Adrenal gland (tissue), 12 donors: Measurements from ENCODE around the gene NKAIN2. TPM values are rescaled to one million over a fixed set of nuclear protein-coding genes. Genes with fewer than 3 reads are reported as not detected.

ENCODE experiments used
- DNase-seq, 7 donors: peaks; one replicate each; pipeline ENCODE4 v3.0.0-alpha.2; 2019 to 2020
- H3K27ac ChIP-seq, 5 donors: fragments of 200-600 bp; sonication (generic) in 4 of 5; 1 replicate in 3 of 5; 2 replicates in 2 of 5; pipeline versions ENCODE4 v1.5.1 to v1.8.0; 2016 to 2020; ENCODE audit warnings: mild to moderate bottlenecking in 1 of 5
- H3K27me3 ChIP-seq: fragments of 200-600 bp; 2 replicates; pipeline ENCODE4 v1.8.0; 2021
- H3K36me3 ChIP-seq, 2 donors: fragments of 200-600 bp; replicated peaks in 1 of 2; 1 replicate in 1 of 2; 2 replicates in 1 of 2; pipeline versions ENCODE4 v1.5.1 to v1.8.0; 2018 to 2022
- H3K4me1 ChIP-seq, 2 donors: fragments of 200-600 bp; replicated peaks in 1 of 2; 1 replicate in 1 of 2; 2 replicates in 1 of 2; pipeline versions ENCODE4 v1.5.1 to v1.8.0; 2018 to 2021
- H3K4me3 ChIP-seq, 4 donors: fragments of 200-600 bp; sonication (generic) in 3 of 4; one replicate each; pipeline ENCODE4 v1.5.1; 2016 to 2018
- H3K9me3 ChIP-seq, 3 donors: fragments of 200-600 bp; sonication (generic) in 1 of 3; replicated peaks in 1 of 3; 1 replicate in 2 of 3; 2 replicates in 1 of 3; pipeline versions ENCODE4 v1.5.1 to v1.8.0; 2016 to 2021
- POLR2A ChIP-seq, 2 donors: fragments of 450-650 bp; IDR thresholded peaks; one replicate each; pipeline ENCODE4 v1.6.1; 2017; ENCODE audit warnings: antibody characterized with exemption in 2 of 2, mild to moderate bottlenecking in 2 of 2, moderate library complexity in 1 of 2
- WGBS, 4 donors: extraction: QIAGEN DNeasy Blood & Tissue Kit in 2 of 4; methylation state at CpG; one replicate each; pipeline versions ENCODE4 v1.1.5 to v1.1.7; 2013 to 2017; 5-methylcytosine and 5-hydroxymethylcytosine counted together
- intact Hi-C, 2 donors: fragments of 100-400 bp; cut with DNase I; formaldehyde crosslinking; loops; one replicate each; pipeline versions ENCODE4 v1.14.1 to v1.15.0; 2022 to 2023
- polyA plus RNA-seq, 3 donors: library from polyadenylated mRNA; stranded (reverse); fragments of 200-250 nt in 2 of 3; fragments of 350-450 nt in 1 of 3; fragmentation: Illumina TruSeq in 1 of 3; extraction: RNeasy Lipid Tissue Mini Kit (QIAGEN cat#74804) in 1 of 3; gene quantifications; one replicate each; pipeline ENCODE4 v1.2.3, GENCODE V29; 2013 to 2014
- total RNA-seq, 9 donors: library from RNA; depleted of rRNA in 4 of 9; stranded (reverse); fragments of >200 nt in 4 of 9; fragments of 120-200 nt in 1 of 9; fragmentation: NEBNext Ultra II Directional in 1 of 9; extraction: Animal tissue kit (Norgen Biotek cat#: 25700) in 1 of 9; gene quantifications; one replicate each; pipeline versions ENCODE4 v1.1.0 to v1.2.4, GENCODE V29; 2013 to 2023
- TF ChIP-seq, protein P1 (sequence below), 6 experiments: fragments of 450-650 bp in 4 of 6; fragments of 200-600 bp in 2 of 6; sonication (generic) in 1 of 6; IDR thresholded peaks; 1 replicate in 5 of 6; 2 replicates in 1 of 6; pipeline versions ENCODE4 v1.5.1 to v1.8.0; 2016 to 2021; ENCODE audit warnings: antibody characterized with exemption in 6 of 6, mild to moderate bottlenecking in 2 of 6, moderate library complexity in 1 of 6
- donor health status: healthy with polysubstance abuse.
- donor health status: Bipolar disorder and iron deficiency.
- donor health status: DM: yes; HTN: yes; CAD: no.
- donor health status: DM: no; HTN: no; CAD: no.
- donor health status: DM: no; HTN: no; CAD: no.
- donor health status: DM: yes; HTN: yes; CAD: no.

Gene NKAIN2
- total and polyA plus RNA-seq, 12 donors: under 0.01 to 0.61 (median 0.23) TPM; not detected in 3

DNA sequence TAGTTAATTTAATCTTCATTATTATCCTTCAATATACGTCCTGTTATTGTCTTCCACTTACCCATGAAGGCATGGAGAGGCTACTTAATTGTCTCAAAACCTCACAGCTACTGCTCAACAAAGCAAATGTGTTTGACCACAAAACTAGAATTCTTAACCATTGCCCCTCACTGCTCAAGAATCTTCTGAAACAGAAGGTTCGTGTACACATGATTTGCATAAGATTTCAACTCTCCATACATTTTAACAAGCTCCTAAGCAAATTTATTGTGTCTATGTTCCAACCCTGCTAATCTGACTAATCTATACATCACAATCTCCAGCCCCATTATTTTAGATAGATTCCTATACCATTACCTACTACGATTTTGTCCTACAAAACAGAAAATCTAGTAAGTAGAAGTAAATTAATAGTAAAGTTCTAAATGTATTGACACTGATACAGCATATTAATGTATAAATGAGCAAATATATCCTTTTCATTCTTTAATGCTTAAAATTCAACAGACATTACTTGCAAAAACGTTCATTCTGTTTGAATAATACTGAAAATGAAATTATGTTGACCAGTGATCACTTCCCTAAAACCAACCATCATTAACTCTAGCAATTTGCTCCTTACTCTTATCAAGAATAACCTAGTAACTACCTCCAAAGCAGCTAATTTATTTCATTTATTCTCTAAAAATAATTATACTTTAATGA, 1068.8 kb downstream of the NKAIN2 start:
- Histone ChIP-seq H3K9me3 (peaks cover 0 to 9% (median 0%) of the 10 kb centered on the region in 3 donors), H3K4me1 (no peaks in the 10 kb centered on the region), H3K36me3 (no peaks in the 10 kb centered on the region), H3K27ac (no peak overlapping the region), H3K4me3 (no peak overlapping the region), H3K27me3 (no peaks in the 10 kb centered on the region)
- WGBS, 4 donors: 59 to 68% (median 61%) methylated on average over 4 of the region's 4 CpGs
- TF ChIP-seq, protein P1, sequence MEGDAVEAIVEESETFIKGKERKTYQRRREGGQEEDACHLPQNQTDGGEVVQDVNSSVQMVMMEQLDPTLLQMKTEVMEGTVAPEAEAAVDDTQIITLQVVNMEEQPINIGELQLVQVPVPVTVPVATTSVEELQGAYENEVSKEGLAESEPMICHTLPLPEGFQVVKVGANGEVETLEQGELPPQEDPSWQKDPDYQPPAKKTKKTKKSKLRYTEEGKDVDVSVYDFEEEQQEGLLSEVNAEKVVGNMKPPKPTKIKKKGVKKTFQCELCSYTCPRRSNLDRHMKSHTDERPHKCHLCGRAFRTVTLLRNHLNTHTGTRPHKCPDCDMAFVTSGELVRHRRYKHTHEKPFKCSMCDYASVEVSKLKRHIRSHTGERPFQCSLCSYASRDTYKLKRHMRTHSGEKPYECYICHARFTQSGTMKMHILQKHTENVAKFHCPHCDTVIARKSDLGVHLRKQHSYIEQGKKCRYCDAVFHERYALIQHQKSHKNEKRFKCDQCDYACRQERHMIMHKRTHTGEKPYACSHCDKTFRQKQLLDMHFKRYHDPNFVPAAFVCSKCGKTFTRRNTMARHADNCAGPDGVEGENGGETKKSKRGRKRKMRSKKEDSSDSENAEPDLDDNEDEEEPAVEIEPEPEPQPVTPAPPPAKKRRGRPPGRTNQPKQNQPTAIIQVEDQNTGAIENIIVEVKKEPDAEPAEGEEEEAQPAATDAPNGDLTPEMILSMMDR (IDR thresholded peaks at IDR 0.05): no peak
- TF ChIP-seq POLR2A (IDR thresholded peaks at IDR 0.05): no peak
- no peak for DNase-seq
- intact Hi-C loops: loop anchor here in 1 of 2 donors (5.0 kb wide), 1 partner anchor 240 kb away; no protein-coding TSS in a partner anchor

DNA sequence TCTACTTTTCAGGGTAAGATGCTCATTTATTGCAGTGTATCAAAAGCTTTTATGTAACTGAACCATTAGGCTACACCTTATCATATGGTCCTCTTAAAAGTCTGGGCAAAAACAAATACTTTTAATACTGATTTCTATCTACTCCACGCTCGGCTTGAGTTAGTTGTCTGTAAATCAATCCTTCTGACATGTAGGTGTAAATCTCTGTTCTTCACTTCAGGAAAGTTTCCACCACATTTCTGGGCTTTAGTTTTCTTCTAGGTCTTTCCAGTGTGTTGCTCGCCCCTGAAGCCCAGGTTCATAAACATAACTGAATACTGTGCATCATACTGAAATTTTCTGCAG, 1069.4 kb downstream of the NKAIN2 start:
- no peak overlapping the region for H3K27ac ChIP-seq
- TF ChIP-seq, protein P1 (IDR thresholded peaks at IDR 0.05): no peak
- no peak for TF ChIP-seq POLR2A (IDR thresholded peaks at IDR 0.05)
- no peaks in the 10 kb centered on the region for H3K27me3 ChIP-seq
- intact Hi-C loops: loop anchor here in 1 of 2 donors (5.0 kb wide), 1 partner anchor 239 kb away; no protein-coding TSS in a partner anchor
- H3K9me3 ChIP-seq: peaks cover 0 to 9% (median 0%) of the 10 kb centered on the region in 3 donors
- no peak for DNase-seq
- no peak overlapping the region for H3K4me3 ChIP-seq
- 87 to 89% (median 89%) methylated on average over 3 of the region's 3 CpGs for WGBS, 4 donors
- no peaks in the 10 kb centered on the region for H3K36me3 ChIP-seq
- H3K4me1 ChIP-seq: no peaks in the 10 kb centered on the region

Other genes starting within 250 kb of the NKAIN2 start
- 1 to 10 TPM in 1 of 9 donors, under 1 TPM in 6, not detected in 2; 0.06 to 1.0 (median 0.53) TPM for gene TRDN, start 166.9 kb upstream of the NKAIN2 start, total RNA-seq
- 1 to 10 TPM in 2 of 3 donors, under 1 TPM in 1; 0.22 to 3.5 (median 1.2) TPM for gene TRDN, start 166.9 kb upstream of the NKAIN2 start, polyA plus RNA-seq